LNCaP clone FGC (cell line): ENCODE data around the gene CDC42EP1.
A peak's percentile ranks its signal among the peaks of the same experiment; 100 is the strongest.
"Not testable (repeated sequence)": the region's sequence is repeated elsewhere in the genome, so short reads cannot be mapped to it uniquely, and the experiment has no call there.

ENCODE experiments used
- DNase-seq: peaks from one replicate; pipeline ENCODE4 v3.0.0-alpha.2; 2011; ENCODE audit warnings: low read depth
- H3K4me3 ChIP-seq: 2 replicates; pipeline ENCODE4 v1.5.1; 2011; ENCODE audit warnings: mild to moderate bottlenecking, low read depth, low read length, control low read depth
- CTCF ChIP-seq: IDR thresholded peaks from 2 replicates; pipeline ENCODE4 v1.5.1; 2012; ENCODE audit warnings: mild to moderate bottlenecking; ENCODE audit not compliant: control insufficient read depth, insufficient read depth; ENCODE audit errors: extremely low read depth

CDC42EP1 gene

GRCh38 chr22:37547251-37547741 is 13.0 kb upstream of the CDC42EP1 start:
- no peak for TF ChIP-seq CTCF
- no peak for DNase-seq
- H3K4me3 ChIP-seq, result no peak overlapping the region

GRCh38 chr22:37549704-37550059 is 10.6 kb upstream of the CDC42EP1 start:
- TF ChIP-seq CTCF, result peak; percentile 17; the same call in 1 of the 2 replicates
- no peak overlapping the region for H3K4me3 ChIP-seq
- no peak for DNase-seq

GRCh38 chr22:37550921-37551320 is 9.4 kb upstream of the CDC42EP1 start:
- not testable (repeated sequence) for DNase-seq, H3K4me3 ChIP-seq

GRCh38 chr22:37551981-37552380 is 8.3 kb upstream of the CDC42EP1 start:
- no peak for TF ChIP-seq CTCF
- no peak for DNase-seq
- H3K4me3 ChIP-seq, result no peak overlapping the region

- no peak overlapping the region for H3K4me3 ChIP-seq
- no peak for TF ChIP-seq CTCF
- no peak for DNase-seq
Observed at GRCh38 chr22:37552524-37553163, 7.6 kb upstream of the CDC42EP1 start.

- TF ChIP-seq CTCF, result no peak
- no peak overlapping the region for H3K4me3 ChIP-seq
- no peak for DNase-seq
Observed at GRCh38 chr22:37553725-37554124, 6.6 kb upstream of the CDC42EP1 start.

- DNase-seq, result no peak
- no peak for TF ChIP-seq CTCF
Observed at GRCh38 chr22:37555029-37555428, 5.3 kb upstream of the CDC42EP1 start.

More at GRCh38 chr22:37555029-37555428, 5.3 kb upstream of the CDC42EP1 start:
- no peak overlapping the region for H3K4me3 ChIP-seq
